ENCODE data around the gene CELF4.

GRCh38 chr18:37452015-37452414 lies 113.6 kb downstream of the CELF4 start:
- TF ChIP-seq, protein P1, sequence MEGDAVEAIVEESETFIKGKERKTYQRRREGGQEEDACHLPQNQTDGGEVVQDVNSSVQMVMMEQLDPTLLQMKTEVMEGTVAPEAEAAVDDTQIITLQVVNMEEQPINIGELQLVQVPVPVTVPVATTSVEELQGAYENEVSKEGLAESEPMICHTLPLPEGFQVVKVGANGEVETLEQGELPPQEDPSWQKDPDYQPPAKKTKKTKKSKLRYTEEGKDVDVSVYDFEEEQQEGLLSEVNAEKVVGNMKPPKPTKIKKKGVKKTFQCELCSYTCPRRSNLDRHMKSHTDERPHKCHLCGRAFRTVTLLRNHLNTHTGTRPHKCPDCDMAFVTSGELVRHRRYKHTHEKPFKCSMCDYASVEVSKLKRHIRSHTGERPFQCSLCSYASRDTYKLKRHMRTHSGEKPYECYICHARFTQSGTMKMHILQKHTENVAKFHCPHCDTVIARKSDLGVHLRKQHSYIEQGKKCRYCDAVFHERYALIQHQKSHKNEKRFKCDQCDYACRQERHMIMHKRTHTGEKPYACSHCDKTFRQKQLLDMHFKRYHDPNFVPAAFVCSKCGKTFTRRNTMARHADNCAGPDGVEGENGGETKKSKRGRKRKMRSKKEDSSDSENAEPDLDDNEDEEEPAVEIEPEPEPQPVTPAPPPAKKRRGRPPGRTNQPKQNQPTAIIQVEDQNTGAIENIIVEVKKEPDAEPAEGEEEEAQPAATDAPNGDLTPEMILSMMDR (IDR thresholded peaks at IDR 0.05; ENCODE audit: insufficient read depth, low read length, poor library complexity, severe bottlenecking), result no peak
- TF ChIP-seq EZH2phosphoT487 (conservative IDR thresholded peaks at IDR 0.05; ENCODE audit: low read length), result no peak
